Left colon (tissue), 2 donors: ENCODE results near the gene ELAVL1. TPM values are rescaled to one million over a fixed set of nuclear protein-coding genes. Genes with fewer than 3 reads are reported as not detected.
"Not testable (repeated sequence)": the region's sequence is repeated elsewhere in the genome, so short reads cannot be mapped to it uniquely, and the experiment has no call there.

Experiments used
- ATAC-seq: fragments of 200-7000 bp; cut with Tn5 transposase; one replicate; pipeline ENCODE4 v1.9.1; 2020; ENCODE audit warnings: mild to moderate bottlenecking, moderate library complexity
- DNase-seq, 2 donors: peaks; one replicate each; pipeline ENCODE4 v3.0.0-alpha.2; 2020
- intact Hi-C, 2 donors: fragments of 100-400 bp; cut with DNase I in 1 of 2; cut with micrococcal nuclease in 1 of 2; formaldehyde crosslinking; loops; one replicate each; pipeline versions ENCODE4 v1.11.2 to v1.14.0; 2022; cut with DNase I, micrococcal nuclease
- total RNA-seq, 2 donors: library from RNA; stranded (reverse); fragmentation: NEBNext Ultra II Directional; extraction: Animal tissue kit (Norgen Biotek cat#: 25700); gene quantifications; one replicate each; pipeline ENCODE4 v1.2.1, GENCODE V29; 2021
- donor health status: DM: no; HTN: no; CAD: no.
- donor health status: DM: yes; HTN: yes; CAD: no.

ELAVL1 gene
- total RNA-seq, 2 donors from 2014 or later = 49.2 to 61.4 TPM

DNA sequence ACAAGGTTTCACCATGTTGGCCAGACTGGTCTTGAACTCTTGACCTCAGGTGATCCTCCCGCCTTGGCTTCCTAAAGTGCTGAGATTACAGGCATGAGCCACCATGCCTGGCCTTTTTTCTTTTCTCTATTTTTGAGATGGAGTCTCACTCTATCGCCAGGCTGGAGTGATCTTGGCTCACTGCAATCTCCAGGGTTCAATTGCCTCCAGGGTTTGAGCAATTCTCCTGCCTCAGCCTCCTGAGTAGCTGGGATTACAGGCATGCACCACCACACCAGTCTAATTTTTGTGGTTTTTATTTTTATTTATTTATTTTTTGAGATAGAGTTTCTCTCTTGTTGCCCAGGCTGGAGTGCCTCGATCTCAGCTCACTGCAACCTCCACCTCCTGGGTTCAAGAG, 18.8 kb upstream of the ELAVL1 start:
- DNase-seq, ATAC-seq, intact Hi-C loops: not testable (repeated sequence)

DNA sequence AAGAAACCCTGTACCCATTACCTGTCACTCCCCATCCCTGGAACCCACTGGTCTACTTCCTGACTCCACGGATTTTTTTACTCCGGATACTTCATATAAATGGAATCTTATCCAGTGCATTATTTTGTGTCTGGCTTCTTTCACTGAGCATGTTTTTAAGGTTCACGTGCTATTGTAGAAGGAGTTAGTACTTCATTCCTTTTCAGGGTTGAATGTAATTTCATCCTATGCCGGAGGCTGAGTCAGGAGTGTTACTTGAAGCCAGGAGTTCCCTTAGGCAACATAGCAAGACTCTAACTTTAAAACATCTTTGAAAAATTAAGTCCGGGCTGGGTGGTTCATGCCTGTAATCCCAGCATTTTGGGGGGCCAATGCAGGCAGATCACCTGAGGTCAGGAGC, 17.9 kb upstream of the ELAVL1 start:
- ATAC-seq = no peak
- no peak for DNase-seq
- intact Hi-C loops = no loop called here

DNA sequence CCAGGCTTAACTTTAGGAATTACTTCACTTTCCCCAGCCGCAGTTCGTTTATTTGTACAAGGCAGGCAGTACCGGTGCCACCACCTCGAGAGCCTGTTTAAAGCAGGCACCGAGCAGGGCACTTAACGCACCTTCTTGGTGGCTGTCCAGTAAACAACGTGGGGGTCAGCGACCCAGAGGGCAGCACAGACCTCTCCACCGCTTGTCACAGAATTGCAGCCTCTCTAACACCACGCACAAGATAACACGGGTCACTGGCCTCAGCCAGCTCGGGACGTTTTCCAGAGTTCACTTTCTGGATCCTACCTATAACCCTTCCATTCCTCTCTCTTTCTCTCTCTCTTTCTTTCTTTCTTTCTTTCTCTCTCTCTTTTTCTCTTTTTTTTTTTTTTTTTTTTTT, 16.8 kb upstream of the ELAVL1 start:
- intact Hi-C loops = no loop called here
- no peak for ATAC-seq

DNA sequence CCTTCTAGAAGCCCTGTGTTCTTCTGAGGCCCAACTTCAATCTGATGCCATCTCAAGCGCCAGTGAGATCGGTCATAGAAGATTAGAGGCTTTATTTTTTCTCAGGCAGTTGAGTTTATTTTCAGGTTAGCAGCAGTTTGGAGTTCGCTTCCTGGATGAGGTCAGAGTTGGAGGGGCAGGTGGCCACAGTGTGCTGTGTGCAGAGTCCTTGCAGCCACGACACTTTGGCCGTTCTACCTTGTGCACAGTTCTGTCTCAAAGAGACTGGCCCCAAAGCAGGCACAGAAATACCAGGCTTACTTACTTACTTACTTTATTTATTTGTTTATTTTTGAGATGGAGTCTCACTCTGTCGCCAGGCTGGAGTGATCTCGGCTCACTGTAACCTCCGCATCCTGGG, 15.9 kb upstream of the ELAVL1 start:
- intact Hi-C loops = no loop called here
- ATAC-seq = no peak

More for the DNA sequence above, 16.8 kb upstream of the ELAVL1 start:
- DNase-seq = no peak

DNA sequence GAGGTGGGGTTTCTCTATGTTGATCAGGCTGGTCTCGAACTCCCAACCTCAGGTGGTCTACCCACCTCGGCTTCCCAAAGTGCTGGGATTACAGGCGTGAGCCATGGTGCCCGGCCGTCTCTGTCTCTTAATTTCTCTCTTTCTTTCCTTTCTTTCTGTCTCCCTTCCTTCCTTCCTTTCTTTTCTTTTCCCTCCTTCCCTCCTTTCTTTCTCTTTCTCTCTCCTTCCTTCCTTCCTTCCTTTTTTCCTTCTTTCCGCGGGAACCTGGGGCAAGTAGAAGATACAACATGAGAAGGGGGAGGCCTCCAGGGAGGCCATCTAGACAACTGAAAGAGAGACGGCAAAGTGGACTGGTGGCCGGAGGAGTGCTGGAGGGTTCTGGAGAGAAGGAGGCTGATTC, 15.2 kb upstream of the ELAVL1 start:
- no peak for ATAC-seq
- intact Hi-C loops = no loop called here
- DNase-seq = no peak

More for the DNA sequence above, 15.9 kb upstream of the ELAVL1 start:
- no peak for DNase-seq

DNA sequence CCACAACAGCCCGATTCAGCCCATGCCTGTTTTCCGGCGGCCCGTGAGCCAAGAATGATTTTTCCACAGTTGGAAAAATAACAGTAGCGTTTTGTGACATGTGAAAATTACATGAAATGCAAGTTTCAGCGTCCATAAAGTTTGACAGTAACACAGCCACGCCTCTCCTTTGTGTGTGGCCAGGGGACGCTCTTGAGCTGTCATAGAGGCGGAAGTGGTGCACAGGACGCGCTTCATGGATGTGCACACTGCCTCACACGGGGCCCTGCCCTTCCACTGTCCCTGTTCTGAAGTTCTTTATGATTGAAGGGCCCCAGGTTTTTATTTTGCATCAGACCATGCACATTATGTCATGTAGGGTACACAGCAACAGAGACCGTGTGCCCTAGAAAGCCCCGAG, 12.4 kb upstream of the ELAVL1 start:
- ATAC-seq (peak; percentile 100), DNase-seq (peak; percentile 34 to 70)
- intact Hi-C loops = no loop called here

DNA sequence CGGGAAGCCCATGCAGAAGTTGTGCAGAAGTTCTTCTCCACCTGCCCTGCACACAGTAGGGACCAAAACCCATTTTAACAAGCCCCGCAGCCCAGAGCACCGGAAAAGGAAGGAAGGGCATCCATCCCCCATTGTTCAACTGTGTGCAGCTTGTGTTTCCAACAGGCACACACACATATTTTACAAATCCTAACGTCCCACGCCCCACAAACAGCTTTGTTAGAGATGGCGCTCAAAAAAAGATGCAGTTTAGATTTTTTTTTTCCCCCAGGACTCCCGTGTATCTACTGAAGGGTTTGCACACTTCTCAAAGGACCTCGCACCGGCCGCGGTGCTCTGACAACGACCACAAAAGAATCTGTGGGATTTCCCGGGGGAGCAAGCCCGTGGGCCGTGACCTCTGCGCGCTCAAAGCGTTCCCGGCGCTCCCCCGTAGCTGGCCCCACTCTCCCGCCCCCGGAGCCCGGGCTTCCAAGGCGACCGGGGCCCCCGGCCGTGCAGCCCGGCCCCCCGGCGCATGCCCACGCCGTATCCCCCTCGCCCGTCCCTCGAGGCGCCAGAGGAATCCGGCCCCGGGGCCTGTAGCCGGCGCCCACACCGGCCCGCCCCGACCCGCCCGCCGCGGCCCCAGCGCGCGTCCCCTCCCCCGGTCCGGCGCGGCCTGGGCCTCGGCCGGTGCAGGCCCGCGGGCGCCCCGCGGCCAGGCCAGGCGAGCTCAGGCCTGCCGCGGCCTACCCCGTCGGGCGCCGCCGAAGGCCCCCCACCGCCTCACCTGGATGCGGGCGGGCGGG, 523 bp downstream of the ELAVL1 start:
- ATAC-seq (peak; percentile 20), DNase-seq (peak in 1 of 2 donors; percentile 29)
- intact Hi-C loops = loop anchor here in 1 of 2 donors (5.0 kb wide), 1 partner anchor 58 kb away; no protein-coding TSS in a partner anchor

DNA sequence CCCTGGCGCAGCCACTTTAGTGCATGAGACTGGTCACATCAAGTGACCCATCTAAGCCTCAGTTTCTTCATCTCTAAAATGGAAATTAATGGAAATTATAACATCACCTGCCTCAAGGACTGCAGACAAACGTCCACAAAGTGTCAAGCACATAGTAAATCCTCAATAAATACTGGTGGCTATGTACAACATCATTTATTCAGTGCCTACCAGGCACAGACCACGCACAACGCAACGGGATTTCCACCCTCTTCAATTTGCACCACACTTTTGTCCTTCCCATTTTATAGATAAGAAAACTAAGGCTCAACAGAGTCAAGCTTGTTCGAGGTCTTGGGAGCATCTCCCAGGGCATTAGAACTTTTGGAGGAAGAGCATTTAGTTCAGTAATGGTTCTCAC, 1.4 kb downstream of the ELAVL1 start:
- intact Hi-C loops = loop anchor here in 1 of 2 donors (5.0 kb wide), 1 partner anchor 57 kb away; no protein-coding TSS in a partner anchor

DNA sequence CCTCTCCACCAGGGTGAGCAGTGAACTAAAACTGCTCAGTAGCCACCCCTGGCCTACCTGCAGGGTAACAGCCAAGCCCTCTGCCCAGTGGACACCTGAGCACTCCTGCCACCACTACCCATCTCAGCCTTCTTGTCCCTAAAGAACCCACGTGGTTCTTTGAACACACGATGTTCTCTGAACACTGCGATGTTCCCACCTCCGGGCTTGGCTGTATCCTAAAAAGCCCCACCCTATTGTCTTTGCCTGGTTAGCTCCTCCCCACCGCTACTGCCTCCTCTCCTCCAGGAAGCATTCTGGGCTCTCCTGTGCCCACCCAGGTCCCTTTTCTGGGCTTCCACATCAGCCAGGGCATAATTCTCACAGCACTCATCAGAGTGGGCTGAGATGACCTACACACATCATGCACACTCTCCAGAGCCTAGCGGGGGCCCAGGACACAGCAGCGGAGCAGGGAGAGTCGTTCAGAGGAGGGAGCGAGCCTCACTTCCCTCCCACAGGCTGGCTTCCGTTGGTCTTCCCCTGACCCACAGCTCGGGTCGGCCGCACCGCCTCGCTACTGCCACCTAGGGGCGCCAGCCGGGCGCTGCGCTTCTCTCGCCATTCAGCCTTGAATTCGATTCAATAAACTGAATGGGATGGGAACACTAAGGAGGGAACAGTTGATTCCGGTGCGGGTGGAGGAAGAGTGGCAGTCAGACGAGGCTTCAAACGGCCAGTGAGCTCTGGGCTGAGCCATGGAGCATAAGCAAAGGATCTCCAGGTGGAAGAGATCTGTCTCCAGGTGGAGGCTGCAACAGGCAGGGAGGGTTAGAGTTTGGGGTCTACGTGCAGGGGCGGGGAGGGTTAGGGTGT, 3.2 kb downstream of the ELAVL1 start:
- ATAC-seq (peak; percentile 67), DNase-seq (peak; percentile 60 to 80)
- intact Hi-C loops = loop anchor here in 1 of 2 donors (5.0 kb wide), 1 partner anchor 55 kb away; no protein-coding TSS in a partner anchor

More for the DNA sequence above, 1.4 kb downstream of the ELAVL1 start:
- ATAC-seq (no peak), DNase-seq (no peak)

DNA sequence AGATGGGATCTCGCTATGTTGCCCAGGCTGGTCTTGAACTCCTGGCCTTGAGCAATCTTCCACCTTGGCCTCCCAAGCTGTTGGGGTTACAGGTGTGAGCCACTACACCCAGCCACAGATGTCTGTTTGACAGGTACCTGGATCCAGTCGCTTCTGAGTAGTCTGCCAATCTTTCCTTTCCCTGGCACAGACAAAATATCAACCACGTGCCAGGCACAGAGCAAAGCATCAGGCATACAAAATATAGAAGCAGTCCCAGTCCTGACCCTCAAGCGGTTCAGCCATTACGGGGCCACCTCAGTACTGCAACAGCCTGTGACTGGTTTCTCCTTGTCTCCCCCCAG, 3.8 kb downstream of the ELAVL1 start:
- intact Hi-C loops = loop anchor here in 1 of 2 donors (5.0 kb wide), 1 partner anchor 54 kb away; no protein-coding TSS in a partner anchor

DNA sequence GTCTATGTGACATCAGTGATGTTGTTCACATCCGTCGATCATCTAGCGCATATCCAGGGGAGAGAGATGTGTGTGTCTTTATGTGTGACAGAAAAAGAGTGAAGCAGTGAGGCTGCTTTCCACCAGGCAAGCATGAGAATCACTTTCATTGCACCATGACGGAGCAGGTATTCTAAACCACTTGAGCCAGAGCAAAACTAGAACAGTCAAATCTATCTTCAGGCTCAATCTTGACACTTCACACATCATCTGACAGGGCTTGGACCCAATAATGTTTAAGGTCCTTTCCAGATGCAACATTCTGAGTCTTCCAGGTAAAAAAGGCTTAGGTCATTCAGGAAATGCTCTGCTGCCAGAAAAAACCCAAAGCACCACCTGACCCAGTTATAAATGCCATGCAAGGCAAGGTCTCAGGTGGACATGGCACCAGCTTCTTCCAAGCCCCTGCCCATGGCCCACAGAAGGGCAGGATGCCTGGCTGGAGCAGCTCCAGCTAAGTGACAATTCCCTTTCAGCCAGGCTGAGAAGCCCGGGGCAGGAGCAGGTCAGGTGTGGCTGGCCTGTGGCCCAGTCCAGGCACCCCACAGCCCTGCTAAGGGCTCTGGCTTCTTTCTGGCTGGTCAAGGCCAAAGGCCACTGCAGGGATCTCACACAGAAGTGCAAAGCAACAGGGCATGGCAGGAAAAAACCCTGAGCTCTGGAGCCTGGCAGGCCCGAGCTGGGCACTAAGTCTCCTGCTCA, 5.0 kb downstream of the ELAVL1 start:
- DNase-seq = no peak
- ATAC-seq = no peak
- intact Hi-C loops = loop anchor here in 1 of 2 donors (5.0 kb wide), 1 partner anchor 53 kb away; no protein-coding TSS in a partner anchor

More for the DNA sequence above, 3.8 kb downstream of the ELAVL1 start:
- no peak for DNase-seq
- no peak for ATAC-seq

DNA sequence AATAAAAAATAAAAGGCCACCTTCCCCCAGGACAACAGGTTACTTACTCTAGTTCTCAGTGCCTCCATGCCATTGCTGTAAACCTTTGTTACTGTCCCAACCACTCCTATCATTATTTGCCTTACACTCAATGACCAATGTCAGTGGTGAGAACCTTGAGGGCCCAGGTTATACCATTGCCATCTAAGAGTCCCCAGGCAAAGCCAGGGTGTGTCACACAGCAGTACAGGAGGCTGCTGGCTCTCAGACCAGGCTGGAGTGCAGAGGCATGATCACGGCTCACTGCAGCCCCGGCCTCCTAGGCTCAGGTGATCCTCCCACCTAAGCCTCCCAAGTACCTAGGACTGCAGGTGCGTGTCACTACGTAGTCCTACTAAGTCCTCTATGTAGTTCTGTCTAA, 6.1 kb downstream of the ELAVL1 start:
- ATAC-seq = no peak
- intact Hi-C loops = no loop called here

DNA sequence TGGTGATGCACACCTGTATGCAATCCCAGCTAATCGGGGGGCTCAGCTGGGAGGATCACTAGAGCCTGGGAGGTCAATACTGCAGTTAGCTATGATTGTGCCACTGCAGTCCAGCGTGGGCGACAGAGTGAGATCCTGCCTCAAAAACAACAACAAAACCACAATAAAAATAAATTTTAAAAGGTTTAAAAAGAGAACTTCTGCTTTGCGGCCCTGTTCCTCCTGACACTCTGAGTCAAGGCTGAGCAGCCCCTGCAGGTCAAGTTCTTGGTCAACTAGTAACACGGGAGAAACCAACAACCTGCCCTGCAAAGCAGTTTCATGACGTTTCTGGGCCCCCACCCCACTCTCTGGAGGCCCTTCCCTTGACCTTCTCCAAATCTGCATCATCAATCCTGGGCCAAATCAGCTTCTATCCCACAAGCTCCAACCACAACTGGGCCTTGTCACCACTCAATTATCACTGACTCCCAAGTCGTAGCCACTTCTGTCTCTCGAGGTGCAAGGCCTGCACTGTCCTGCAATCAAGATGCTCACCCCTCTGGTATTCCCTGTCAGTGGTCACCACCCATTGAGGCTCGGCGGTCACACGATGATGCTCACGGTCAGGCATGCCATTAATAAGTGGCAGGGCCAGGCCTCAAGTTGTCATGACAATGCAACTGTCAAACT, 7.5 kb downstream of the ELAVL1 start:
- intact Hi-C loops = no loop called here
- DNase-seq = no peak
- ATAC-seq = no peak

More for the DNA sequence above, 6.1 kb downstream of the ELAVL1 start:
- DNase-seq = no peak

DNA sequence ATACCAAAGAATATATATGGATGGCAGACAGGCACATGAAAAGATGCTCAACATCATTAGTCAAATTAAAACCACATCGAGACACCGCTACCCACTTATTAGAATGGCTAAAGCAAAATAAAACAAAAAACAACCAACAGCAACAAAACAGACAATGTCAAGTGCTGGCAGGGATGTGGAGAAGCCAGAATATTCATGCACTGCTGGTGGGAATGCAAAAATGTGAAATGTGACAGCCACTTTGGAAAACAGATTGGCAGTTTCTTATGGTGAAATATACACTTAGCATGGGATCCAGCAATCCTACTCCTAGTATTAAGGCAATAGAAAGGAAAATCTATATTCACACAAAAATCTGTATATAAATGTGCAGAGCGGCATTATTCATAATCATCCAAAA, 8.6 kb downstream of the ELAVL1 start:
- no peak for ATAC-seq
- intact Hi-C loops = no loop called here
- DNase-seq = no peak

DNA sequence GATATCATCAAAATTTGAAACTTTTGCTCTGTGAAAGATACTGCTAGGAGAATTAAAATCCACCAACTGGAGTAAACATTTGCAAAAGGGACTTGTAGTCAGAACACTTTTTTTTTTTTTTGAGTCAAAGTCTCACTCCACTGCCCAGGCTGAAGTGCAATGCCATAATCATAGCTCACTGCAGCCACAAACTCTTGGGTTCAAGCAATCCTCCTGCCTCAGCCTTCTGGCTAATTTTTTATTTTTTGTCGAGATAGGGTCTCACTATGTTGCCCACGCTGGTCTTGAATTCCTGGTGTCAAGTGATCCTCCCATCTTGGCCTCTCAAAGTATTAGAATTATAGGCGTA, 9.7 kb downstream of the ELAVL1 start:
- DNase-seq (no peak), ATAC-seq (no peak)
- intact Hi-C loops = no loop called here

DNA sequence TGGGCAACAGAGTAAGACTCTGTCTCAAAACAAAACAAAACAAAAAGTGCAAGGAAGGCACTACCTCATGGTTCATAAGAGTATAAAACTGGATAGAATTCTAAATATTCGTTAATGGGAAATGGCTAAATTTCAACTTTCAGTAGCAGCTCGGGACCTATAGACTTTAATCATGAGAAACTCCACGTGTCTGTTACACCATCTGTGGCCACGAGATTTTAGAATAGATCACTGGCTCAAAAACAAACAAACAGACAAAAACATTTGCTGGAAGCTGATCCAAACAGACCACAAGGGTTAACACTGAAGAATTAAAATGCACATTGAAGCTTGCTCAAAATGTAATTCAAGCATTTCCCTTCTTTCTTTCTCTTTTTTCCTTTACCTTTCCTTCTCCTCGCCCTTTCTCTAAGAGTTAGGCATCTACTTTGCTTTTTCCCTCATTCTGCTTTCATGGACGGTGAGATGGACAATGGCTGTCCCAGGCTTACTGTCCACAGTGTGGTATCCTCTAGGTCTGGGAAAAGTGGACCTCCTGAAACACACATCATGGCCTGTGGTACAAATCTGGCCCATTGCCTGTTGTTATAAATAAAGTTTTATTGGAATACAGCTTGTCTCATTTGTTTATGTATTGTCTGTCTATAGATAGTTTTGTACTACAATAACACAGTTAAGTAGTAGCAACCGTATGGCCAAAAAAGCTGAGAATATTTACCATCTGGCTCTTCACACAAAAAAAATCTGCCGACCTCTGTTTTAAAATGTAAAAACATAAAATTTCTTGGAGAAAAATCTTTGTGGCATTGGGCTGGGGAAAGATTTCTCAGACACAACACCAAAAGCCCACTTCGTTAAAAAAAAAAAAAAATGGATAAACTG, 10.3 kb downstream of the ELAVL1 start:
- DNase-seq (no peak), ATAC-seq (no peak)
- intact Hi-C loops = no loop called here

DNA sequence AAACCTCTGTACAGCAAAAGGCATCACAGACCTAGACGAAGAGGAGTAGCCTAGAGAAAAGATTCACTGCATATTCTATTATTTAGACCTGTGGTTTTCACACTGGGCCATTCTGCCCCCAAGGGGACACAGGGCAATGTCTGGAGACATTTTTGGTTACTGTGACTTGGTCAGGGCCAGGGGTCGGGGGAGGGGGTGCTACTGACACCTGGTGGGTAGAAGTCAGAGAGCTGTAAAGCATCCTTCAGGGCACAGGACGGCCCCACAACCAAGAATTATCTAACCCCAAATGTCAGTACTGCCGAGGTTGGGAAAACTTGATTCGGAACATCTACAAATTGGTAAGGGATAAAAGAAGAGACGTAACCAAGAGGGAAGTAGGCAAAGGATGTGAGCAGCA, 11.3 kb downstream of the ELAVL1 start:
- intact Hi-C loops = no loop called here
- ATAC-seq = no peak
- DNase-seq = no peak

DNA sequence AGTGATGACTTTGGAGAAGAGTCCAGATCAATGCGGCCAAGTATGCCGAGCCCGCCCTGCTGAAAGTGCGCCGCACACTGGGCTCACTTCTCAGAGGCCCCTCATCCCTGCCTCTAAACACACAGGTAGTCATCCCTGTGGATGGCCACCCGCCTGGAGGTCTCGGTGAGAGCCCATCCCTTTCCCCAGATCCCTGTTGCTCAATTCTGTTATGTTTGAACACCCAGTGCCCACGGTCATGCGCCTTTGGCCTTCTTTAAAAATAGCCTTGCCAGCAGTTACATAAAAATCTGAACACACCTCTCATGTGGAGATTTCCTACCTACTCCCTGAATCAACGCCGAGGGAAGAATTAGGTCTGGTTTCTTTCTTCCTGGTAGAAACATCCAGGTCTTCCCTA, 11.9 kb downstream of the ELAVL1 start:
- intact Hi-C loops = no loop called here
- no peak for DNase-seq
- no peak for ATAC-seq
